ENCODE data around the gene DCTPP1. TPM values are rescaled to one million over a fixed set of nuclear protein-coding genes. Genes with fewer than 3 reads are reported as not detected.
A peak's percentile ranks its signal among the peaks of the same experiment; 100 is the strongest.

The DCTPP1 gene
- total RNA-seq, 6 experiments from 2014 or later, result 24.9 to 37.9 (median 28.5) TPM

- Mint-ChIP-seq H3K4me3 (peak overlapping the region; percentile 91), H3K9me3 (no peaks in the 10 kb centered on the region)
- TF ChIP-seq CTCF (IDR thresholded peaks at IDR 0.05), result no peak
These were observed 23.1 kb downstream of the DCTPP1 start for GRCh38 chr16:30406795-30407101.

GRCh38 chr16:30401768-30402425 lies 27.9 kb downstream of the DCTPP1 start:
- H3K9me3 Mint-ChIP-seq, result no peaks in the 10 kb centered on the region
- peak overlapping the region; percentile 96 for H3K27ac Mint-ChIP-seq
- peaks cover 27% of the 10 kb centered on the region for H3K4me1 Mint-ChIP-seq (ENCODE audit: low read depth)
- DNase-seq, result no peak
- peak overlapping the region; percentile 93 for H3K4me3 Mint-ChIP-seq
- no peaks in the 10 kb centered on the region for H3K27me3 Mint-ChIP-seq (ENCODE audit: insufficient read depth)
- no peak for TF ChIP-seq CTCF (IDR thresholded peaks at IDR 0.05)
- no peaks in the 10 kb centered on the region for H3K36me3 Mint-ChIP-seq (ENCODE audit: low read depth)

More at GRCh38 chr16:30406795-30407101, 23.1 kb downstream of the DCTPP1 start:
- no peak for DNase-seq
- peak overlapping the region; percentile 84 for H3K27ac Mint-ChIP-seq
- H3K36me3 Mint-ChIP-seq (ENCODE audit: low read depth), result no peaks in the 10 kb centered on the region; the same call in 1 of the 2 replicates
- H3K27me3 Mint-ChIP-seq (ENCODE audit: insufficient read depth), result peaks cover 1% of the 10 kb centered on the region; the same call in 1 of the 2 replicates
- peaks cover 28% of the 10 kb centered on the region for H3K4me1 Mint-ChIP-seq (ENCODE audit: low read depth)

- no peaks in the 10 kb centered on the region for H3K27me3 Mint-ChIP-seq (ENCODE audit: insufficient read depth)
- H3K9me3 Mint-ChIP-seq, result no peaks in the 10 kb centered on the region
- peaks cover 35% of the 10 kb centered on the region for H3K4me1 Mint-ChIP-seq (ENCODE audit: low read depth)
- TF ChIP-seq CTCF (IDR thresholded peaks at IDR 0.05), result no peak
- no peak for DNase-seq
- peak overlapping the region; percentile 93 for H3K4me3 Mint-ChIP-seq
- peak overlapping the region; percentile 96 for H3K27ac Mint-ChIP-seq
- no peaks in the 10 kb centered on the region for H3K36me3 Mint-ChIP-seq (ENCODE audit: low read depth)
These were observed 30.2 kb downstream of the DCTPP1 start for GRCh38 chr16:30399435-30400186.

GRCh38 chr16:30398661-30399434 lies 31.0 kb downstream of the DCTPP1 start:
- Mint-ChIP-seq H3K9me3 (no peaks in the 10 kb centered on the region), H3K4me1 (ENCODE audit: low read depth) (peaks cover 42% of the 10 kb centered on the region), H3K36me3 (ENCODE audit: low read depth) (no peaks in the 10 kb centered on the region), H3K27me3 (ENCODE audit: insufficient read depth) (no peaks in the 10 kb centered on the region), H3K27ac (peak overlapping the region; percentile 96; the same call in 1 of the 2 replicates), H3K4me3 (no peak overlapping the region)
- DNase-seq, result no peak
- TF ChIP-seq CTCF (IDR thresholded peaks at IDR 0.05), result no peak

- DNase-seq, result no peak
- no peak for TF ChIP-seq CTCF (IDR thresholded peaks at IDR 0.05)
- H3K4me3 Mint-ChIP-seq, result no peak overlapping the region
These were observed 31.8 kb downstream of the DCTPP1 start for GRCh38 chr16:30397776-30398660.

More at GRCh38 chr16:30397776-30398660, 31.8 kb downstream of the DCTPP1 start:
- no peaks in the 10 kb centered on the region for H3K27me3 Mint-ChIP-seq (ENCODE audit: insufficient read depth)
- no peaks in the 10 kb centered on the region for H3K36me3 Mint-ChIP-seq (ENCODE audit: low read depth)
- H3K27ac Mint-ChIP-seq, result no peak overlapping the region
- peaks cover 46% of the 10 kb centered on the region for H3K4me1 Mint-ChIP-seq (ENCODE audit: low read depth)
- H3K9me3 Mint-ChIP-seq, result no peaks in the 10 kb centered on the region
